HG02623 (cell line): ENCODE results near the gene ZSCAN32.

Source experiments
- ATAC-seq: cut with Tn5 transposase; IDR thresholded peaks from one replicate; pipeline ENCODE4 v1.9.1; 2021; ENCODE audit warnings: moderate library complexity; ENCODE audit not compliant: unreplicated experiment

The ZSCAN32 gene

GRCh38 chr16:3400779-3401688, at the start of gene ZSCAN32, which contains the start of gene ZNF174:
TSS of gene ZSCAN32 (minus strand) at chr16:3401004. CDS start at chr16:3397557, 3,447 bp downstream.
TSS of gene ZNF174 (plus strand) at chr16:3401215. CDS start at chr16:3402005, 790 bp downstream.
- peak; percentile 98 for ATAC-seq

GRCh38 chr16:3444032-3444388, 43.2 kb upstream of the ZSCAN32 start:
- no peak for ATAC-seq

GRCh38 chr16:3443108-3444031, 42.6 kb upstream of the ZSCAN32 start, which contains the start of the genes NAA60 and ZNF597:
TSS of gene NAA60 (plus strand) at chr16:3443680. CDS start at chr16:3476228, 32,548 bp downstream.
TSS of gene ZNF597 (minus strand) at chr16:3443504. CDS start at chr16:3443153, 351 bp downstream.
- peak; percentile 76 for ATAC-seq

GRCh38 chr16:3439637-3440036, 38.8 kb upstream of the ZSCAN32 start:
- no peak for ATAC-seq

- no peak for ATAC-seq
Measured at GRCh38 chr16:3434373-3434772, 33.6 kb upstream of the ZSCAN32 start.

- ATAC-seq = no peak
Measured at GRCh38 chr16:3431779-3432219, 31.0 kb upstream of the ZSCAN32 start.

GRCh38 chr16:3413730-3414379, 13.1 kb upstream of the ZSCAN32 start:
- no peak for ATAC-seq

- ATAC-seq = no peak
Measured at GRCh38 chr16:3408561-3409197, 7.9 kb upstream of the ZSCAN32 start.

- no peak for ATAC-seq
Measured at GRCh38 chr16:3401719-3402397, 1.1 kb upstream of the ZSCAN32 start.

- no peak for ATAC-seq
Measured at GRCh38 chr16:3400446-3400778, 392 bp downstream of the ZSCAN32 start.

- no peak for ATAC-seq
Measured at GRCh38 chr16:3389663-3390338, 11.0 kb downstream of the ZSCAN32 start.

- ATAC-seq = no peak
Measured at GRCh38 chr16:3388325-3388724, 12.5 kb downstream of the ZSCAN32 start.

GRCh38 chr16:3383045-3383448, 17.8 kb downstream of the ZSCAN32 start:
- no peak for ATAC-seq

GRCh38 chr16:3377917-3378316, 22.9 kb downstream of the ZSCAN32 start:
- ATAC-seq = no peak

- no peak for ATAC-seq
Measured at GRCh38 chr16:3375680-3376079, 25.1 kb downstream of the ZSCAN32 start.

GRCh38 chr16:3369073-3369472, 31.7 kb downstream of the ZSCAN32 start:
- no peak for ATAC-seq

- no peak for ATAC-seq
Measured at GRCh38 chr16:3364774-3365427, 35.9 kb downstream of the ZSCAN32 start.

GRCh38 chr16:3363793-3364192, 37.0 kb downstream of the ZSCAN32 start:
- no peak for ATAC-seq

GRCh38 chr16:3362931-3363330, 37.9 kb downstream of the ZSCAN32 start:
- ATAC-seq = no peak
